Measurements from ENCODE around the gene SRPX.

The SRPX gene

GRCh38 chrX:38206542-38206941, 14.1 kb downstream of the SRPX start:
- DNase-seq = no peak

- no peak for DNase-seq
Measured at GRCh38 chrX:38206036-38206435, 14.6 kb downstream of the SRPX start.

- no peak for DNase-seq
Measured at GRCh38 chrX:38205039-38205438, 15.6 kb downstream of the SRPX start.

GRCh38 chrX:38192007-38192810, 28.5 kb downstream of the SRPX start:
- DNase-seq = peak; percentile 18

- no peak for DNase-seq
Measured at GRCh38 chrX:38189431-38190250, 31.0 kb downstream of the SRPX start.

GRCh38 chrX:38183596-38183995, 37.1 kb downstream of the SRPX start:
- no peak for DNase-seq

- DNase-seq = no peak
Measured at GRCh38 chrX:38181357-38181756, 39.3 kb downstream of the SRPX start.

- DNase-seq = no peak
Measured at GRCh38 chrX:38178396-38178795, 42.3 kb downstream of the SRPX start.

- peak; percentile 43 for DNase-seq
Measured at GRCh38 chrX:38175139-38175538, 45.5 kb downstream of the SRPX start.

GRCh38 chrX:38172596-38172995, 48.1 kb downstream of the SRPX start:
- DNase-seq = no peak

GRCh38 chrX:38170556-38170955, 50.1 kb downstream of the SRPX start:
- DNase-seq = no peak

- DNase-seq = peak; percentile 9
Measured at GRCh38 chrX:38166478-38167083, 54.1 kb downstream of the SRPX start.

GRCh38 chrX:38165023-38165422, 55.6 kb downstream of the SRPX start:
- DNase-seq = no peak

- no peak for DNase-seq
Measured at GRCh38 chrX:38163193-38163592, 57.5 kb downstream of the SRPX start.

GRCh38 chrX:38156838-38157237, 63.8 kb downstream of the SRPX start:
- DNase-seq = no peak

- DNase-seq = no peak
Measured at GRCh38 chrX:38154818-38155217, 65.9 kb downstream of the SRPX start.

GRCh38 chrX:38154340-38154739, 66.3 kb downstream of the SRPX start:
- no peak for DNase-seq

- DNase-seq = no peak
Measured at GRCh38 chrX:38151441-38151840, 69.2 kb downstream of the SRPX start.

GRCh38 chrX:38150993-38151392, 69.7 kb downstream of the SRPX start:
- no peak for DNase-seq

GRCh38 chrX:38149016-38149415, 71.7 kb downstream of the SRPX start:
- DNase-seq = no peak

- DNase-seq = no peak
Measured at GRCh38 chrX:38142610-38143009, 78.1 kb downstream of the SRPX start.

- DNase-seq = no peak
Measured at GRCh38 chrX:38138900-38139299, 81.8 kb downstream of the SRPX start.

GRCh38 chrX:38138157-38138891, 82.3 kb downstream of the SRPX start:
- peak; percentile 17 for DNase-seq
